GM19193 (cell line): ENCODE data around the gene AARS1.

Experiments
- POLR2A ChIP-seq: IDR thresholded peaks from 4 replicates; pipeline ENCODE4 v1.6.1; 2011; ENCODE audit not compliant: insufficient read depth, insufficient read length; ENCODE audit errors: extremely low read depth

AARS1 gene

DNA sequence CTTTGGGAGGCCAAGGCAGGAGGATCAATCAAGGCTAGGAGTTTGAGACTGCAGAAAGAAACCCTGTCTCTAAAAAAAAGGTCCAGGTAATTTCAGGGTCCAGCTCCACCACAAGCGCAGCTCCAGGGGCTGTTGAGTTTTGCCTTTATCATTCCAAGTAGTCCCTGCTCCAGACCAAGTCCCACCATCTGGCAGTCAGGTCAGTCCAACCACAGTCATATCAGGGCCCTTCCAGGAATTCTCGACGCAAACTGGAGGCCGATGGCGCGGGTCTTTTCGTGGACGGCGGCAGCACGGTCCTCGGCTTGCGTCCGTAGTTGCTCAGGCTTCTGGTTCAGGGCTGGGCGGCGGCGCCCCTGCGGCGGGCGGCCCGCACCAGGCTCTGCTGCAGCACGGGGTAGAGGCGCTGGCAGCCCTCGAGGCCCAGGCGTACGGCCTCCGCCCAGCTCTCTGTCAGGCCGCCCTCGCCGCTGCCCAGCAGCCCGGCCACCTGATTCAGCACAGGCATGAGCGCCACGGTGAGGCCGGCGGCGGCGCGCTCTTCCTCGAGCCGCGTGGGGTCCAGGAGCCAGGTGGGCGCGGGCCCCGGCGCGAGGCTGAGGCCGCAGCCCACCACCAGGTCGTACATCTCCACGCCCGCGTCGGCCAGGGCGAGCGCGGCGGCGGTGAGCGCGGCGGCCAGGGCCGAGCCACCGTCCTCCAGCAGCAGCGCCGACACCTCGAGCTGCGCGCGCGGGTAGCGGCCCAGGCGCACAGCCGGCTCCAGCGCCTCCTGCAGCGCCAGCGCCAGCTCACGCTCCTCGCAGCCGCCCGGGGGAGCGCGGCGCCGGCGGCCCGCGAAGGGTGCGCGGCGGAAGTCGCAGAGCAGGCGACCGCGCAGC, 38.3 kb downstream of the AARS1 start:
- TF ChIP-seq POLR2A: no peak
